ENCODE data around the gene GRIP2. TPM values are rescaled to one million over a fixed set of nuclear protein-coding genes. Genes with fewer than 3 reads are reported as not detected.

The GRIP2 gene
- total RNA-seq, 3 donors from 2014 or later (not counting 1 experiment from before 2014, with no cell fraction given) = not detected

DNA sequence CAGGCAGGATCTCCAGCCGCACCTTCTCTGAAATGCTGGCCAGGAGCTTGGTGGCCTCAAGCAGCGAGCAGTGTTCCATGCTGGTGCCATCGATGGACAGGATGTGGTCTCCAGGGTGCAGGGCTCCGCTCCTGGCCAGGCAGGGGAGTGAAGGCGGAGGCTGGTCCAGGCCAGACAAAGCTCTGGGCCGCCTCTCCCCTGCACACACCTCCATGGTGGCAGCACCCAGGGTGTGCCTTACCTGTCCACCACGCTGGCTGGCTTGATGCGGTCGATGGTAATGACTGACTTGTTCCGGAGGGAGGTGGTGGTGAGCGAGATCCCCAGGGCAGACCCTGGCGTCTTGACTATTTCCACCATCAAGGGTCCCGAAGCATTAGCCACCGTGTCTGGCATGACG, 20.0 kb downstream of the GRIP2 start:
- no peaks in the 10 kb centered on the region for H3K4me1 Mint-ChIP-seq

GRCh38 chr3:14519406-14519805, 20.7 kb downstream of the GRIP2 start:
- DNase-seq (no peak), ATAC-seq (no peak)
- no peak for TF ChIP-seq CTCF (IDR thresholded peaks at IDR 0.05)
- Histone ChIP-seq H3K27me3 (ENCODE audit: control insufficient read depth, insufficient read depth, low read length) (no peaks in the 10 kb centered on the region), H3K27ac (ENCODE audit: low read length) (no peak overlapping the region), H3K36me3 (ENCODE audit: control insufficient read depth, insufficient read depth, low read length) (no peaks in the 10 kb centered on the region), H3K9me3 (ENCODE audit: control insufficient read depth, insufficient read depth, low read length) (no peaks in the 10 kb centered on the region), H3K4me1 (ENCODE audit: control insufficient read depth, insufficient read depth, low read length) (no peaks in the 10 kb centered on the region), H3K4me3 (ENCODE audit: low read length) (no peak overlapping the region)
- H3K4me3 Mint-ChIP-seq = no peak overlapping the region
- H3K9me3 Mint-ChIP-seq = no peaks in the 10 kb centered on the region
- intact Hi-C loops (cut with micrococcal nuclease) = no loop called here
- H3K27ac Mint-ChIP-seq = no peak overlapping the region
- peaks cover 0 to 6% of the 10 kb centered on the region in 2 donors for H3K27me3 Mint-ChIP-seq (ENCODE audit: low read depth in 2 of 2)
- H3K36me3 Mint-ChIP-seq = no peaks in the 10 kb centered on the region
- 74% methylated on average over 1 of the region's 1 CpG for WGBS (ENCODE audit: insufficient coverage)
- H3K4me1 Mint-ChIP-seq = no peaks in the 10 kb centered on the region

More for the DNA sequence above, 20.0 kb downstream of the GRIP2 start:
- Histone ChIP-seq H3K27ac (ENCODE audit: low read length) (no peak overlapping the region), H3K4me1 (ENCODE audit: control insufficient read depth, insufficient read depth, low read length) (no peaks in the 10 kb centered on the region), H3K27me3 (ENCODE audit: control insufficient read depth, insufficient read depth, low read length) (no peaks in the 10 kb centered on the region), H3K36me3 (ENCODE audit: control insufficient read depth, insufficient read depth, low read length) (no peaks in the 10 kb centered on the region), H3K4me3 (ENCODE audit: low read length) (no peak overlapping the region), H3K9me3 (ENCODE audit: control insufficient read depth, insufficient read depth, low read length) (no peaks in the 10 kb centered on the region)
- Mint-ChIP-seq H3K4me3 (no peak overlapping the region), H3K36me3 (no peaks in the 10 kb centered on the region), H3K9me3 (no peaks in the 10 kb centered on the region), H3K27me3 (ENCODE audit: low read depth in 2 of 2) (peaks cover 0 to 6% of the 10 kb centered on the region in 2 donors), H3K27ac (no peak overlapping the region)
- TF ChIP-seq CTCF (IDR thresholded peaks at IDR 0.05) = no peak
- intact Hi-C loops (cut with micrococcal nuclease) = no loop called here
- DNase-seq (no peak), ATAC-seq (no peak)
- 83% methylated on average over 15 of the region's 15 CpGs for WGBS (ENCODE audit: insufficient coverage)

GRCh38 chr3:14518893-14519292, 21.2 kb downstream of the GRIP2 start:
- Histone ChIP-seq H3K9me3 (ENCODE audit: control insufficient read depth, insufficient read depth, low read length) (no peaks in the 10 kb centered on the region), H3K27ac (ENCODE audit: low read length) (no peak overlapping the region), H3K4me1 (ENCODE audit: control insufficient read depth, insufficient read depth, low read length) (no peaks in the 10 kb centered on the region), H3K27me3 (ENCODE audit: control insufficient read depth, insufficient read depth, low read length) (no peaks in the 10 kb centered on the region), H3K36me3 (ENCODE audit: control insufficient read depth, insufficient read depth, low read length) (no peaks in the 10 kb centered on the region), H3K4me3 (ENCODE audit: low read length) (no peak overlapping the region)
- no peaks in the 10 kb centered on the region for H3K4me1 Mint-ChIP-seq
- no peak overlapping the region for H3K27ac Mint-ChIP-seq
- 90% methylated on average over 10 of the region's 11 CpGs for WGBS (ENCODE audit: insufficient coverage)
- H3K9me3 Mint-ChIP-seq = no peaks in the 10 kb centered on the region
- H3K27me3 Mint-ChIP-seq (ENCODE audit: low read depth in 2 of 2) = peaks cover 0 to 6% of the 10 kb centered on the region in 2 donors
- no peak for TF ChIP-seq CTCF (IDR thresholded peaks at IDR 0.05)
- intact Hi-C loops (cut with micrococcal nuclease) = no loop called here
- H3K36me3 Mint-ChIP-seq = no peaks in the 10 kb centered on the region
- DNase-seq (no peak), ATAC-seq (no peak)
- H3K4me3 Mint-ChIP-seq = no peak overlapping the region

DNA sequence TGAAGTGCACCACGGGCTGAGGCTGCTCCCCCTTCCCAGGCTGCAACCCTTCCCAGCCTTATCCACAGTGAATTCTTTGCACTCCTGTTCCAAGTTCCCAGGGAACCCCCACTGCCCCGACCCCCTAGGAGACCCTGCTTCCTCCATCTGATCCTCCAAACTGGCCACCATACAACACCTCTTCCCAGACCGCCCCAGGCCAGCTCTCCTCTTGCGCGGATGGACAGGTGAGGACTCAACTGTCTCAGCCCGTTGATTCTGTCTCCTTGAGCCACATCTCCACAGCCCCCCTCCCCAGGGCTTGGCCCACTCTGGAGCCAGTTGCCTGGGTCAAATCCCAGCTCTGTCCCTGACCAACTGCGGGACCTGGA, 21.7 kb downstream of the GRIP2 start:
- Histone ChIP-seq H3K36me3 (ENCODE audit: control insufficient read depth, insufficient read depth, low read length) (no peaks in the 10 kb centered on the region), H3K27ac (ENCODE audit: low read length) (no peak overlapping the region), H3K9me3 (ENCODE audit: control insufficient read depth, insufficient read depth, low read length) (no peaks in the 10 kb centered on the region), H3K27me3 (ENCODE audit: control insufficient read depth, insufficient read depth, low read length) (no peaks in the 10 kb centered on the region), H3K4me1 (ENCODE audit: control insufficient read depth, insufficient read depth, low read length) (no peaks in the 10 kb centered on the region), H3K4me3 (ENCODE audit: low read length) (no peak overlapping the region)
- intact Hi-C loops (cut with micrococcal nuclease) = no loop called here
- WGBS (ENCODE audit: insufficient coverage) = 74% methylated on average over 7 of the region's 7 CpGs
- ATAC-seq = no peak
- Mint-ChIP-seq H3K27ac (no peak overlapping the region), H3K4me1 (no peaks in the 10 kb centered on the region), H3K4me3 (no peak overlapping the region), H3K36me3 (no peaks in the 10 kb centered on the region), H3K9me3 (no peaks in the 10 kb centered on the region), H3K27me3 (ENCODE audit: low read depth in 2 of 2) (peaks cover 0 to 6% of the 10 kb centered on the region in 2 donors)
- no peak for DNase-seq
- TF ChIP-seq CTCF (IDR thresholded peaks at IDR 0.05) = no peak

Measured in natural killer cell (primary cell).